Right lobe of liver (tissue), 4 donors: ENCODE data around the gene RPS26.
"Not testable (repeated sequence)": the region's sequence is repeated elsewhere in the genome, so short reads cannot be mapped to it uniquely, and the experiment has no call there.

Experiments
- CTCF ChIP-seq, 4 donors: fragments of 200-600 bp in 3 of 4; fragments of 450-650 bp in 1 of 4; IDR thresholded peaks; one replicate each; pipeline versions ENCODE4 v1.5.1 to v1.8.0; 2016 to 2022; ENCODE audit warnings: antibody characterized with exemption in 4 of 4, mild to moderate bottlenecking in 2 of 4
- POLR2A ChIP-seq: fragments of 450-650 bp; IDR thresholded peaks from one replicate; pipeline ENCODE4 v1.6.1; 2017; ENCODE audit warnings: antibody characterized with exemption, mild to moderate bottlenecking
- donor health status: DM: no; HTN: no; CAD: no.
- donor health status: DM: no; HTN: no; CAD: no.
- donor health status: DM: no; HTN: yes; CAD: no.

- TF ChIP-seq CTCF (IDR thresholded peaks at IDR 0.05); POLR2A: not testable (repeated sequence)
Observed at GRCh38 chr12:56042430-56042813, 704 bp downstream of the RPS26 start.
